Endothelial cell of umbilical vein (primary cell): Measurements from ENCODE around the gene RIC8A. TPM values are rescaled to one million over a fixed set of nuclear protein-coding genes. Genes with fewer than 3 reads are reported as not detected.

Source experiments
- BruUV-seq: library from RNA; stranded (reverse); fragments of 400-500 nt; replicated peaks from 2 replicates; lab custom pipeline; 2021; lab: Mats Ljungman, UMichigan
- CTCF ChIA-PET: fragments of 300-600, 350-600 bp; sonication (Branson Sonifier 250); formaldehyde crosslinking; loops from one replicate; lab custom pipeline; 2021; ENCODE audit warnings: antibody characterized with exemption, inconsistent platforms; lab: Charles Lee
- POLR2A ChIA-PET: fragments of 300-600, 350-600 bp; sonication (Branson Sonifier 250); formaldehyde crosslinking; loops from one replicate; lab custom pipeline; 2021; ENCODE audit warnings: antibody characterized with exemption, inconsistent platforms; lab: Charles Lee
- DNase-seq: peaks from one replicate; pipeline ENCODE4 v3.0.0-alpha.2; 2011; ENCODE audit warnings: low read depth, low spot score
- FAIRE-seq: peaks from 2 replicates; lab custom pipeline; 2011; peaks lifted over from hg19 to GRCh38; lab: Jason Lieb, UNC
- H2AFZ ChIP-seq: 2 replicates; pipeline ENCODE4 v1.6.0; 2012; ENCODE audit warnings: low read depth, low read length, control low read depth, inconsistent platforms
- H3K27ac ChIP-seq: 2 replicates; pipeline ENCODE4 v1.5.1; 2011; ENCODE audit warnings: low read depth, mild to moderate bottlenecking, control low read depth, low read length, moderate library complexity; ENCODE audit not compliant: insufficient read depth
- H3K27me3 ChIP-seq, 2 experiments: 2 replicates each; pipeline versions ENCODE4 v1.6.0 to v1.6.1; 2011; ENCODE audit warnings: low read length in 2 of 2, mixed read lengths in 1 of 2; ENCODE audit not compliant: control insufficient read depth in 2 of 2, insufficient read depth in 2 of 2
- H3K36me3 ChIP-seq, 2 experiments: 2 replicates in 1 of 2; 3 replicates in 1 of 2; pipeline ENCODE4 v1.5.1; 2011; ENCODE audit warnings: low read length in 2 of 2, mild to moderate bottlenecking in 1 of 2, moderate library complexity in 1 of 2; ENCODE audit not compliant: control insufficient read depth in 2 of 2, insufficient read depth in 2 of 2; ENCODE audit errors: extremely low read depth in 1 of 2
- H3K4me1 ChIP-seq: 3 replicates; pipeline ENCODE4 v1.5.1; 2011; ENCODE audit warnings: mild to moderate bottlenecking, low read length; ENCODE audit not compliant: control insufficient read depth, insufficient read depth; ENCODE audit errors: extremely low read depth
- H3K4me2 ChIP-seq: 2 replicates; pipeline ENCODE4 v1.6.1; 2011; ENCODE audit warnings: low read length, control low read depth, mixed read lengths; ENCODE audit not compliant: insufficient read depth
- H3K4me3 ChIP-seq, 3 experiments: fragments of 200-600 bp in 1 of 3; sonication (generic), shearing (Covaris generic) in 1 of 3; replicated peaks in 1 of 3; 2 replicates each; pipeline ENCODE4 v1.5.1; 2011 to 2016; ENCODE audit warnings: control low read depth in 3 of 3, low read length in 3 of 3, mild to moderate bottlenecking in 2 of 3, inconsistent platforms in 1 of 3, low read depth in 1 of 3, moderate library complexity in 1 of 3; ENCODE audit not compliant: insufficient read depth in 1 of 3
- H3K79me2 ChIP-seq: 2 replicates; pipeline ENCODE4 v1.6.0; 2012; ENCODE audit warnings: low read length, inconsistent platforms; ENCODE audit not compliant: control insufficient read depth, insufficient read depth
- H3K9ac ChIP-seq: replicated peaks from 2 replicates; pipeline ENCODE3; 2011; ENCODE audit warnings: low read length, control low read depth; ENCODE audit not compliant: insufficient read depth; ENCODE audit errors: extremely low read depth
- H3K9me1 ChIP-seq: replicated peaks from 3 replicates; pipeline ENCODE4 v1.6.0; 2011; ENCODE audit warnings: mild to moderate bottlenecking, low read length; ENCODE audit not compliant: control insufficient read depth, insufficient read depth; ENCODE audit errors: extremely low read depth
- H3K9me3 ChIP-seq: replicated peaks from 2 replicates; pipeline ENCODE4 v1.5.1; 2012; ENCODE audit warnings: low read length, inconsistent platforms; ENCODE audit not compliant: control insufficient read depth, insufficient read depth
- H4K20me1 ChIP-seq: replicated peaks from 2 replicates; pipeline ENCODE3; 2011; ENCODE audit warnings: mild to moderate bottlenecking, low read length; ENCODE audit not compliant: control insufficient read depth, insufficient read depth; ENCODE audit errors: extremely low read depth
- CTCF ChIP-seq, 2 donors: IDR thresholded peaks; 1 replicate in 1 of 2; 2 replicates in 1 of 2; pipeline ENCODE4 v1.5.1; 2011; ENCODE audit warnings: low read length in 2 of 2, mild to moderate bottlenecking in 2 of 2, moderate library complexity in 2 of 2, control low read depth in 1 of 2, inconsistent platforms in 1 of 2, low read depth in 1 of 2; ENCODE audit not compliant: insufficient read depth in 1 of 2; ENCODE audit errors: extremely low read depth in 1 of 2
- EZH2 ChIP-seq: IDR thresholded peaks from 2 replicates; pipeline ENCODE4 v1.6.1; 2012; ENCODE audit warnings: borderline replicate concordance, low read depth, mild to moderate bottlenecking, moderate library complexity, low read length, inconsistent platforms; ENCODE audit not compliant: severe bottlenecking
- FOS ChIP-seq: IDR thresholded peaks from 2 replicates; pipeline ENCODE4 v1.6.1; 2011; ENCODE audit warnings: mild to moderate bottlenecking, low read length, moderate library complexity, borderline replicate concordance; ENCODE audit not compliant: insufficient read depth
- GATA2 ChIP-seq: IDR thresholded peaks from 2 replicates; pipeline ENCODE4 v1.7.0; 2011; ENCODE audit warnings: low read depth, mild to moderate bottlenecking, moderate library complexity, mixed read lengths, low read length; ENCODE audit not compliant: insufficient read length, insufficient read depth
- JUN ChIP-seq: IDR thresholded peaks from 2 replicates; pipeline ENCODE4 v1.6.1; 2011; ENCODE audit warnings: borderline replicate concordance, low read depth; ENCODE audit not compliant: insufficient read length, insufficient read depth
- MAX ChIP-seq: IDR thresholded peaks from 2 replicates; pipeline ENCODE4 v1.6.1; 2011; ENCODE audit not compliant: insufficient read depth, insufficient read length
- MYC ChIP-seq: IDR thresholded peaks from one replicate; pipeline ENCODE4 v1.6.1; 2011; ENCODE audit warnings: mild to moderate bottlenecking, low read depth, low read length
- POLR2A ChIP-seq: IDR thresholded peaks from 2 replicates; pipeline ENCODE4 v1.6.1; 2012; ENCODE audit warnings: low read depth, mild to moderate bottlenecking, control low read depth, low read length
- POLR2AphosphoS5 ChIP-seq: IDR thresholded peaks from 2 replicates; pipeline ENCODE4 v1.6.1; 2012; ENCODE audit warnings: low read depth, mild to moderate bottlenecking, control low read depth, low read length, moderate library complexity; ENCODE audit not compliant: insufficient read depth
- dilution Hi-C: fragments of 300-500 bp; cut with MboI; formaldehyde crosslinking; loops from one replicate; pipeline ENCODE4 v1.15.0; 2019; ENCODE audit warnings: low sequenced_read_pairs; ENCODE audit not compliant: extremely low pct_ligation_motif_present
- intact Hi-C: fragments of 100-400 bp; cut with micrococcal nuclease; formaldehyde crosslinking; loops from one replicate; pipeline ENCODE4 v1.10.0; 2022
- polyA plus RNA-seq, 4 experiments: library from polyadenylated mRNA; depleted of rRNA in 3 of 4; stranded (reverse) in 3 of 4; unstranded in 1 of 4; fragments of >200 nt; gene quantifications; 2 replicates each; pipeline versions ENCODE4 v1.2.1 to v1.2.3, GENCODE V29; 2011 to 2012; ENCODE audit warnings: missing spikeins in 1 of 4
- total RNA-seq: library from RNA; stranded (reverse); gene quantifications from 2 replicates; pipeline ENCODE4 v1.2.3, GENCODE V29; 2021

The RIC8A gene
- total and polyA plus RNA-seq, 2 donors (not counting 3 experiments of a cell fraction or from before 2014, with no cell fraction given): 112 to 143 TPM

DNA sequence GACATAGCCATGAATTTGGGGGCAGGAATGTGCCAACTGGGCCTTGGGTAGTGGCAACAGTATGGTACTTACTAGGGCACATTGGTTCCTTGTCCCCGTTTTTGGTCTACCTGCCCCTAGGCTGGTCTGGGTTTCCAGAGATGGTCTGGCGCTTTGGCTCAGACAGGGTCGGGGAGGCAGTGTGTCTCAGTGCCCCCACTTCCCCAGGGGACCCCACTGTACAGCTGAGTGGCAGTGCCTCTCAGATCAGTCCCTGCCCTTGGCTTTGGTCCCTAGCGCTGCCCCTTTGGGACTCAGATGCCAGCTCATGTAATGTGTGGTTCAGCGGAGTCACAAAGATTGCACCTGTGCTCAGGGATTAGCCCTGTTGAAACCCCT is 3.3 kb downstream of the RIC8A start:
- dilution Hi-C loops (no loop called here), intact Hi-C loops (no loop called here)
- H3K9me3 ChIP-seq: no peaks in the 10 kb centered on the region
- no peak overlapping the region for H3K4me3 ChIP-seq
- DNase-seq (no peak), FAIRE-seq (no peak)
- no peak overlapping the region for H3K9ac ChIP-seq
- no peaks in the 10 kb centered on the region for H3K9me1 ChIP-seq
- TF ChIP-seq CTCF (IDR thresholded peaks at IDR 0.05; ENCODE audit: extremely low read depth in 1 of 2, insufficient read depth in 1 of 2, low read depth in 1 of 2, low read length in 2 of 2) (no peak), FOS (no peak), MYC (no peak), EZH2 (no peak), GATA2 (no peak), JUN (no peak), MAX (no peak), POLR2AphosphoS5 (no peak), POLR2A (no peak)
- peak overlapping the region; percentile 47 for H3K27ac ChIP-seq
- no peak overlapping the region for H3K4me2 ChIP-seq
- peaks cover 23% of the 10 kb centered on the region for H3K4me1 ChIP-seq
- POLR2A ChIA-PET: no interaction called here
- no peaks in the 10 kb centered on the region for H4K20me1 ChIP-seq
- BruUV-seq: no TSS peak
- peaks cover 42% of the 10 kb centered on the region for H3K79me2 ChIP-seq
- H3K36me3 ChIP-seq: peaks cover 31 to 42% of the 10 kb centered on the region in 2 experiments
- no peaks in the 10 kb centered on the region for H3K27me3 ChIP-seq
- H2AFZ ChIP-seq: no peak overlapping the region
- CTCF ChIA-PET: no interaction called here
